ENCODE results near the gene CTDSP2. TPM values are rescaled to one million over a fixed set of nuclear protein-coding genes. Genes with fewer than 3 reads are reported as not detected.

Gene CTDSP2
- total and polyA plus RNA-seq, 2 donors (not counting 3 experiments of a cell fraction or from before 2014, with no cell fraction given): 142 to 146 TPM

GRCh38 chr12:57816855-57817151 lies 29.7 kb downstream of the CTDSP2 start:
- FAIRE-seq (no peak), DNase-seq (ENCODE audit: low read depth, low spot score) (no peak)
- TF ChIP-seq MAX (IDR thresholded peaks at IDR 0.05; ENCODE audit: insufficient read depth, insufficient read length): no peak
- no peak for TF ChIP-seq GATA2 (IDR thresholded peaks at IDR 0.05; ENCODE audit: insufficient read depth, insufficient read length, low read depth, low read length)
- no peak for TF ChIP-seq MYC (IDR thresholded peaks at IDR 0.05; ENCODE audit: low read depth, low read length)
- H3K9ac ChIP-seq (replicated peaks; ENCODE audit: extremely low read depth, insufficient read depth, low read length): no peak overlapping the region
- intact Hi-C loops (cut with micrococcal nuclease): no loop called here
- no peaks in the 10 kb centered on the region for H3K27me3 ChIP-seq (ENCODE audit: control insufficient read depth in 2 of 2, insufficient read depth in 2 of 2, low read length in 2 of 2)
- H4K20me1 ChIP-seq (replicated peaks; ENCODE audit: control insufficient read depth, extremely low read depth, insufficient read depth, low read length): no peaks in the 10 kb centered on the region
- dilution Hi-C loops (cut with MboI; ENCODE audit: extremely low pct_ligation_motif_present, low sequenced_read_pairs): no loop called here
- no peaks in the 10 kb centered on the region for H3K9me3 ChIP-seq (replicated peaks; ENCODE audit: control insufficient read depth, insufficient read depth, low read length)
- no peaks in the 10 kb centered on the region for H3K79me2 ChIP-seq (ENCODE audit: control insufficient read depth, insufficient read depth, low read length)
- H3K9me1 ChIP-seq (replicated peaks; ENCODE audit: control insufficient read depth, extremely low read depth, insufficient read depth, low read length): no peaks in the 10 kb centered on the region
- CTCF ChIA-PET: interaction anchor here (1.2 to 6.4 kb wide), 3 partner anchors 10 to 82 kb away, joined by 3 to 47 read pairs (median 4); no protein-coding TSS in a partner anchor
- no peaks in the 10 kb centered on the region for H3K4me1 ChIP-seq (ENCODE audit: control insufficient read depth, extremely low read depth, insufficient read depth, low read length)
- H3K36me3 ChIP-seq (ENCODE audit: control insufficient read depth in 2 of 2, extremely low read depth in 1 of 2, insufficient read depth in 2 of 2, low read length in 2 of 2): peaks cover 0 to 11% of the 10 kb centered on the region in 2 experiments
- no peak overlapping the region for H3K4me2 ChIP-seq (ENCODE audit: insufficient read depth, low read length)
- POLR2A ChIA-PET: no interaction called here
- no TSS peak for BruUV-seq (replicated peaks)
- H2AFZ ChIP-seq (ENCODE audit: low read depth, low read length): no peak overlapping the region
- H3K27ac ChIP-seq (ENCODE audit: insufficient read depth, low read depth, low read length): no peak overlapping the region
- H3K4me3 ChIP-seq (replicated peaks in 1 of 3; ENCODE audit: insufficient read depth in 1 of 3, low read depth in 1 of 3, low read length in 3 of 3): no peak overlapping the region

GRCh38 chr12:57816001-57816854 lies 30.3 kb downstream of the CTDSP2 start:
- H3K4me2 ChIP-seq (ENCODE audit: insufficient read depth, low read length): no peak overlapping the region
- dilution Hi-C loops (cut with MboI; ENCODE audit: extremely low pct_ligation_motif_present, low sequenced_read_pairs) (no loop called here), intact Hi-C loops (cut with micrococcal nuclease) (no loop called here)
- no peaks in the 10 kb centered on the region for H3K79me2 ChIP-seq (ENCODE audit: control insufficient read depth, insufficient read depth, low read length)
- FAIRE-seq: no peak
- H3K4me3 ChIP-seq (replicated peaks in 1 of 3; ENCODE audit: insufficient read depth in 1 of 3, low read depth in 1 of 3, low read length in 3 of 3): no peak overlapping the region
- no peaks in the 10 kb centered on the region for H3K9me3 ChIP-seq (replicated peaks; ENCODE audit: control insufficient read depth, insufficient read depth, low read length)
- peaks cover 0 to 8% of the 10 kb centered on the region in 2 experiments for H3K36me3 ChIP-seq (ENCODE audit: control insufficient read depth in 2 of 2, extremely low read depth in 1 of 2, insufficient read depth in 2 of 2, low read length in 2 of 2)
- no peaks in the 10 kb centered on the region for H3K27me3 ChIP-seq (ENCODE audit: control insufficient read depth in 2 of 2, insufficient read depth in 2 of 2, low read length in 2 of 2)
- POLR2A ChIA-PET: no interaction called here
- no peak overlapping the region for H3K9ac ChIP-seq (replicated peaks; ENCODE audit: extremely low read depth, insufficient read depth, low read length)
- TF ChIP-seq GATA2 (IDR thresholded peaks at IDR 0.05; ENCODE audit: insufficient read depth, insufficient read length, low read depth, low read length) (no peak), MYC (IDR thresholded peaks at IDR 0.05; ENCODE audit: low read depth, low read length) (no peak), FOS (IDR thresholded peaks at IDR 0.05; ENCODE audit: borderline replicate concordance, insufficient read depth, low read length) (no peak), CTCF (IDR thresholded peaks at IDR 0.05; ENCODE audit: extremely low read depth in 1 of 2, insufficient read depth in 1 of 2, low read depth in 1 of 2, low read length in 2 of 2) (no peak), EZH2 (IDR thresholded peaks at IDR 0.05; ENCODE audit: borderline replicate concordance, low read depth, low read length, severe bottlenecking) (no peak), POLR2A (IDR thresholded peaks at IDR 0.05; ENCODE audit: low read depth, low read length) (no peak), POLR2AphosphoS5 (IDR thresholded peaks at IDR 0.05; ENCODE audit: insufficient read depth, low read depth, low read length) (no peak), JUN (IDR thresholded peaks at IDR 0.05; ENCODE audit: borderline replicate concordance, insufficient read depth, insufficient read length, low read depth) (no peak), MAX (IDR thresholded peaks at IDR 0.05; ENCODE audit: insufficient read depth, insufficient read length) (no peak)
- no peak for DNase-seq (ENCODE audit: low read depth, low spot score)
- H2AFZ ChIP-seq (ENCODE audit: low read depth, low read length): no peak overlapping the region
- CTCF ChIA-PET: interaction anchor here (0.9 to 6.4 kb wide), 4 partner anchors 9 to 83 kb away, joined by 3 to 47 read pairs (median 4); partner anchors contain the start of gene TSFM
- no peaks in the 10 kb centered on the region for H4K20me1 ChIP-seq (replicated peaks; ENCODE audit: control insufficient read depth, extremely low read depth, insufficient read depth, low read length)
- H3K9me1 ChIP-seq (replicated peaks; ENCODE audit: control insufficient read depth, extremely low read depth, insufficient read depth, low read length): no peaks in the 10 kb centered on the region
- no TSS peak for BruUV-seq (replicated peaks)
- no peaks in the 10 kb centered on the region for H3K4me1 ChIP-seq (ENCODE audit: control insufficient read depth, extremely low read depth, insufficient read depth, low read length)
- H3K27ac ChIP-seq (ENCODE audit: insufficient read depth, low read depth, low read length): no peak overlapping the region
